AG10803 (cell line): Measurements from ENCODE around the gene CTDSP1.

Experiments used
- DNase-seq: peaks from one replicate; pipeline ENCODE4 v3.0.0; 2010; ENCODE audit warnings: low read depth
- H3K4me3 ChIP-seq: 2 replicates; pipeline ENCODE4 v1.5.1; 2011; ENCODE audit warnings: mild to moderate bottlenecking, low read length, control low read depth
- CTCF ChIP-seq: conservative IDR thresholded peaks from 2 replicates; pipeline ENCODE4 v1.5.1; 2011; ENCODE audit warnings: mild to moderate bottlenecking, low read length, control low read depth, inconsistent platforms

Gene CTDSP1

GRCh38 chr2:218395826-218396687, 3.6 kb upstream of the CTDSP1 start:
- TF ChIP-seq CTCF, result peak; percentile 61
- peak; percentile 98 for DNase-seq
- peak overlapping the region; percentile 89 for H3K4me3 ChIP-seq

DNA sequence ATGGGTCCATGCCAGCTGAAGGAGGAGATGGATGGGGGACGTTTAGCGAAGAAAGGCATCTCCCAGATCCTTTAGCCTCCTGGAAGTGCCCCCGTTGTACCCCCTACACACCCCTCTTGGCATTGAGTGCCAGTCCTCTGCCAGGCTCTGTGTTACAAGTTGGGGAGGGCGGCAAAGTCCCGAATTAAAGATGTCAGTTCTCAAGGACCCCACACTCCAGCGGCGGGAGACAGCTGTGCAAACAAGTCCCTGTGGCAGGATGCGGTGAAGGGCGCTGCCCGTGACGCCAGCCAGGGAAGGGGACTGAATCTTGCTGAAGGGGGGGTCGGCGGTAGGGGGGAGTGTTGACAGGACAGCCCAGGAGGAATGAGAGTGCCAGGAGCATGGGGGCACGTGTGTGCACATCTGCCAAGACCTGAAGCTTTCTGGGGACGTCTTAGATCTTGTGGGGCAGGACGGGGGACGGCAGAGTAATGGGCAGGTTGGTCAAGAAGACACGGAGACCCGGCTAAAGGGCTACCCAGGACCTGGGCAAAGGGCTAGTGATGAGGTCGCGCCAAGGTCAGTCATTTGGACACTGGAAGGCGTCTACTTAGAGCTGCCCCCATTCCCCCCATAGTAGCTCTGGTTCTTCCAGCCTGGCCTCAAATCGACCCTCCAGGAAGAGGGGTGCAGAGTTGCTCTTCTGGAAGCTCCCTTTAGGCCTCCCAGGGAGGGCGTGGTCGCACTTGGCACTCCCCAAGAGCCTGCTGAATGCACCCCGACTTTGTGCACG, 2.8 kb upstream of the CTDSP1 start:
- TF ChIP-seq CTCF, result no peak
- peak overlapping the region; percentile 89 for H3K4me3 ChIP-seq
- DNase-seq, result peak; percentile 79

DNA sequence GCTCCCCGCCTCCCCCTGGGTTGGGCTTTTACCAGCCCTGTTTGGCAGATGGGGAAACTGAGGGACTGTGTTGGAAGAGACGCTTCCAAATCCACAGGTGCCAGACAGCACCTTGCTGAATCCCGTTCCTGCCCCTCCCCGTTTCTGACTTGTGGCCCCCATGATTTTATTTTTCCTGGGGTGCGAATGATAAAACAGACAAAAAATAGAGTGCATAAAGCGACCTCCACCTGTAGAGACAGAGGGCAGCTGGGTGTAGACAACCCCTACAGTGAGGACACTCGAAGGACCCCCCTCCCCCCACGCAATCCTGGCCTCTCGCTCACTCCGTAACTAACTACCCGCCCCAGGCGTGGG, 2.2 kb upstream of the CTDSP1 start:
- TF ChIP-seq CTCF, result no peak
- DNase-seq, result no peak
- H3K4me3 ChIP-seq, result peak overlapping the region; percentile 89

GRCh38 chr2:218397820-218398436, 1.7 kb upstream of the CTDSP1 start:
- TF ChIP-seq CTCF, result no peak
- DNase-seq, result peak; percentile 83
- peak overlapping the region; percentile 89 for H3K4me3 ChIP-seq

GRCh38 chr2:218398437-218399390, 954 bp upstream of the CTDSP1 start:
- H3K4me3 ChIP-seq, result peak overlapping the region; percentile 89
- TF ChIP-seq CTCF, result no peak
- DNase-seq, result peak; percentile 86

GRCh38 chr2:218400167-218400929, 680 bp downstream of the CTDSP1 start:
- TF ChIP-seq CTCF, result no peak
- no peak for DNase-seq
- H3K4me3 ChIP-seq, result peak overlapping the region; percentile 77
